IPS-NIHi7 (cell line): ENCODE results near the gene ACBD5.

ENCODE experiments used
- DNase-seq: peaks from one replicate; pipeline ENCODE4 v3.0.0; 2012; ENCODE audit warnings: mixed read lengths; ENCODE audit errors: extremely low spot score

The ACBD5 gene

DNA sequence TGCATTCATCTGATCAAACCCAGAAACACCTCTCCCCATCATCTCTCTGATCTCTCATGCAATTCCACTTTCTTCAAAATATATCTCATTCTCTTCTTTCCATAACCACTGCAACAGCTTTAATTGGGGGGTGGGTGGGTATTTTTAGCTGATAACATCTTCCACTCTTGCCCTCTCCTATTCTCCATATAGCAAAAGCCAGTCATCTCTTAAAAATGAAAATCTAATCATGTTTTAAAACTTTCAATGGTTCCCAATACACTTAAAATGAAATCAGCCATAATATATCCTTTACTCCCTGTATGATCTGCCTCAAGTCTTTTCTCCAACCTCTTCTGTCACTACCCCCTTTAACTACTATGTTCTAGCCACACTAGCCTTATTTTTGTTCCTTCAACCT is 87.9 kb downstream of the ACBD5 start:
- DNase-seq = no peak

DNA sequence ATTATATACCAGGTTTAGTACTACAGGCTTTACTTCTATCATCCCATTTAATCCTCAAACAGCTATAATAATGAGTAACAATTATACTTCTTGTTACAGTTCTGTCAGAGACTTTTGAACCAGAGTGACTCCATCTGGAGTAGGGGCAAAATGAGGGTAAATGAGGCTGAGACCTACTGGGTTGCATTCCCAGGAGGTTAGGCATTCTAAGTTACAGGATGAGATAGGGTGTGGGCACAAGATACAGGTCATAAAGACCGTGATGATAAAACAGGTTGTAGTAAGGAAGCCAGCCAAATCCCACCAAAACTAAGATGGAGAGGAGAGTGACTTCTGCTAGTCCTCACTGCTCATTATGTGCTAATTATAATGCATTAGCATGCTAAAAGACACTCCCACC is 90.3 kb downstream of the ACBD5 start:
- DNase-seq = no peak

DNA sequence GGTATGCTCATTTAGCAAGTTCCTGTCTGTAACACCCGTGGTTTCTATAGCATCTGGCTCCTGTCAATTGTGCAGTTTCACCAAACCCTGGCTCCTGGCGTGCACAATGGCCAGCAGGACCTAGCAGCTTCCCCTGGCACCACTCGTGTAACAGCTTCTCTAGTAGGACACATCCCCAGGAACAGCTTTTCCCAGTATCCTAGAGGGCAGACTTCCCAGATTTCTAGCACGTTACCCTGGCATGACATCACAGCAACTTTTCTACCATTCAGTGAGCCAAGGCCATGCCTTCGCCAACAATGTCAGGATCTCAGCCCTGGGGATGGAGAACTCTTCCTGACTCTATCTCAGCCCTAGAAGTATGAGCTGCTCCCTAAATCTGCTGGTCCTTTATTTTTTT is 92.9 kb downstream of the ACBD5 start:
- no peak for DNase-seq

DNA sequence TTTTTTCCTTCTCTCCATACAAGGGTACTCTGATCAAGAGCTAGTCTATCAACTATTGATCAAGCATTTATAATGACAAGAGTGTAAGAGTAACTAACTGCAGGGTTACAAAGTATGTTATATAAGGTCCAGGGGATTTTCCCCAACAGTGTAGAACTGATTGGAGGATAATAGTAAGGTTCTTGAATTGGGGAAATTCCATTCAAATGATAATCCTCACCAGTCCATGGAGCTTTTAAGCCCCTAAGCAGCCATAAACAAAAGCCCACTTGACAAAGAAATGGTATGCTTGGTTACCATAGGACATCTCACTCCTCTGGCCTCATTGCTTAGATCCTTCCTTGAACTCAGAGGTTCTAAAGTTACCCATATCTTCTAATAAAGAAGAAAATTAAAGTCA is 94.7 kb downstream of the ACBD5 start:
- no peak for DNase-seq
